WTC11 (cell line): ENCODE results near the gene LYSMD3. TPM values are rescaled to one million over a fixed set of nuclear protein-coding genes. Genes with fewer than 3 reads are reported as not detected.

Source experiments
- ATAC-seq: fragments of 200-7000 bp; cut with Tn5 transposase; 2 replicates; pipeline ENCODE4 v1.10.0; 2021; ENCODE audit warnings: mild to moderate bottlenecking, moderate library complexity
- CTCF ChIA-PET: fragments of 300-600 bp; sonication (Branson Sonifier 250); formaldehyde crosslinking; loops from one replicate; lab custom pipeline; 2021; ENCODE audit warnings: antibody characterized with exemption; lab: Charles Lee
- POLR2A ChIA-PET: fragments of 350-600 bp; sonication (Branson Sonifier 250); formaldehyde crosslinking; loops from one replicate; lab custom pipeline; 2021; ENCODE audit warnings: antibody characterized with exemption; lab: Charles Lee
- DNase-seq: peaks from one replicate; pipeline ENCODE4 v3.0.0; 2021; ENCODE audit warnings: low spot score
- H3K27ac Mint-ChIP-seq: 2 replicates; pipeline ENCODE4 v1.8.0; 2021; ENCODE audit warnings: mixed read lengths
- H3K27me3 Mint-ChIP-seq: 2 replicates; pipeline ENCODE4 v1.8.0; 2021; ENCODE audit warnings: low read depth, mild to moderate bottlenecking, moderate library complexity, mixed read lengths
- H3K36me3 Mint-ChIP-seq: 2 replicates; pipeline ENCODE4 v1.8.0; 2021; ENCODE audit warnings: mixed read lengths
- H3K4me1 Mint-ChIP-seq: 2 replicates; pipeline ENCODE4 v1.8.0; 2022; ENCODE audit warnings: mixed read lengths
- H3K4me3 Mint-ChIP-seq: 2 replicates; pipeline ENCODE4 v1.8.0; 2021; ENCODE audit warnings: mild to moderate bottlenecking, moderate library complexity, mixed read lengths
- H3K9me3 Mint-ChIP-seq: 2 replicates; pipeline ENCODE4 v1.8.0; 2021; ENCODE audit warnings: mixed read lengths
- AFF4 ChIP-seq: sonication (generic); formaldehyde crosslinking; IDR thresholded peaks from 2 replicates; pipeline ENCODE4 v1.8.1; 2023; ENCODE audit warnings: mild to moderate bottlenecking, missing genetic modification reagents, borderline replicate concordance
- CBFB ChIP-seq: sonication (generic); formaldehyde crosslinking; IDR thresholded peaks from 2 replicates; pipeline ENCODE4 v1.8.1; 2022; ENCODE audit warnings: mild to moderate bottlenecking, low read depth, missing genetic modification reagents
- CREB1 ChIP-seq: sonication (generic); formaldehyde crosslinking; IDR thresholded peaks from 2 replicates; pipeline ENCODE4 v1.8.0; 2023; ENCODE audit warnings: mild to moderate bottlenecking, missing genetic modification reagents
- E2F1 ChIP-seq: sonication (generic); formaldehyde crosslinking; IDR thresholded peaks from 2 replicates; pipeline ENCODE4 v1.8.0; 2022; ENCODE audit warnings: mild to moderate bottlenecking, missing genetic modification reagents
- E2F4 ChIP-seq: sonication (generic); formaldehyde crosslinking; IDR thresholded peaks from 2 replicates; pipeline ENCODE4 v1.8.1; 2022; ENCODE audit warnings: low read depth, mild to moderate bottlenecking, moderate library complexity, missing genetic modification reagents, borderline replicate concordance
- ERG ChIP-seq: fragments of 250-450 bp; sonication (Bioruptor Pico); IDR thresholded peaks from 2 replicates; pipeline ENCODE4 v1.8.0; 2021; ENCODE audit warnings: mild to moderate bottlenecking
- ESRRA ChIP-seq: sonication (generic); formaldehyde crosslinking; IDR thresholded peaks from 2 replicates; pipeline ENCODE4 v1.8.1; 2022; ENCODE audit warnings: mild to moderate bottlenecking, missing genetic modification reagents, borderline replicate concordance
- FOXP4 ChIP-seq: sonication (generic); formaldehyde crosslinking; IDR thresholded peaks from 2 replicates; pipeline ENCODE4 v1.8.0; 2022; ENCODE audit warnings: mild to moderate bottlenecking, missing genetic modification reagents
- GTF2I ChIP-seq: fragments of 250-450 bp; sonication (Bioruptor Pico); conservative IDR thresholded peaks from 2 replicates; pipeline ENCODE4 v1.4.0; 2021; ENCODE audit warnings: mild to moderate bottlenecking
- HMGA2 ChIP-seq: fragments of 250-450 bp; sonication (Bioruptor Pico); IDR thresholded peaks from 2 replicates; pipeline ENCODE4 v1.4.0; 2021; ENCODE audit warnings: mild to moderate bottlenecking, moderate library complexity
- HMGXB4 ChIP-seq: sonication (generic); formaldehyde crosslinking; IDR thresholded peaks from 2 replicates; pipeline ENCODE4 v1.8.1; 2023; ENCODE audit warnings: mild to moderate bottlenecking, moderate library complexity, missing genetic modification reagents
- MXD4 ChIP-seq: fragments of 250-450 bp; sonication (Bioruptor Pico); IDR thresholded peaks from 2 replicates; pipeline ENCODE4 v1.8.0; 2021; ENCODE audit warnings: mild to moderate bottlenecking, moderate library complexity, borderline replicate concordance
- NFYB ChIP-seq: sonication (generic); formaldehyde crosslinking; conservative IDR thresholded peaks from 2 replicates; pipeline ENCODE4 v1.8.0; 2022; ENCODE audit warnings: low read depth, missing genetic modification reagents
- NR3C1 ChIP-seq: sonication (generic); formaldehyde crosslinking; conservative IDR thresholded peaks from 2 replicates; pipeline ENCODE4 v1.8.1; 2023; ENCODE audit warnings: low read depth, mild to moderate bottlenecking, missing genetic modification reagents
- SMAD3 ChIP-seq: sonication (generic); formaldehyde crosslinking; IDR thresholded peaks from 2 replicates; pipeline ENCODE4 v1.8.0; 2022; ENCODE audit warnings: missing genetic modification reagents, mild to moderate bottlenecking, borderline replicate concordance
- SMAD4 ChIP-seq: sonication (generic); formaldehyde crosslinking; IDR thresholded peaks from 2 replicates; pipeline ENCODE4 v1.8.0; 2022; ENCODE audit warnings: mild to moderate bottlenecking, missing genetic modification reagents
- STAT6 ChIP-seq: sonication (generic); formaldehyde crosslinking; conservative IDR thresholded peaks from 2 replicates; pipeline ENCODE4 v1.8.1; 2023; ENCODE audit warnings: mild to moderate bottlenecking, low read depth, missing genetic modification reagents, moderate library complexity
- ZBTB21 ChIP-seq: sonication (generic); formaldehyde crosslinking; IDR thresholded peaks from 2 replicates; pipeline ENCODE4 v1.8.1; 2023; ENCODE audit warnings: mild to moderate bottlenecking, missing genetic modification reagents, borderline replicate concordance
- ZNF121 ChIP-seq: sonication (generic); formaldehyde crosslinking; IDR thresholded peaks from 2 replicates; pipeline ENCODE4 v1.8.0; 2023; ENCODE audit warnings: missing genetic modification reagents
- ZNF232 ChIP-seq: sonication (generic); formaldehyde crosslinking; IDR thresholded peaks from 2 replicates; pipeline ENCODE4 v1.8.0; 2022; ENCODE audit warnings: mild to moderate bottlenecking, missing genetic modification reagents
- ZNF317 ChIP-seq: sonication (generic); formaldehyde crosslinking; IDR thresholded peaks from 2 replicates; pipeline ENCODE4 v1.8.1; 2023; ENCODE audit warnings: low read depth, mild to moderate bottlenecking, moderate library complexity, missing genetic modification reagents, borderline replicate concordance
- total RNA-seq: library from RNA; stranded (reverse); gene quantifications from 3 replicates; pipeline ENCODE4 v1.2.3, GENCODE V29; 2021

Gene LYSMD3
- total RNA-seq, 1 experiment from 2014 or later: 15.8 TPM

GRCh38 chr5:90558344-90559192 lies 29.2 kb upstream of the LYSMD3 start, which contains the start of gene ADGRV1 (continued):
- TF ChIP-seq HMGXB4 (CRISPR knock-in tag): peak; percentile 91
- TF ChIP-seq ESRRA (CRISPR knock-in tag): peak; percentile 53; the same call in 1 of the 2 replicates
- TF ChIP-seq E2F4 (CRISPR knock-in tag): peak; percentile 35; the same call in 1 of the 2 replicates
- TF ChIP-seq ZNF232: peak; percentile 91; the same call in 1 of the 2 replicates
- 0 out of 2 replicates have a peak, but pooled peaks have one; percentile 11 for TF ChIP-seq ZNF317
- TF ChIP-seq ZBTB21: peak; percentile 78; the same call in 1 of the 2 replicates
- TF ChIP-seq GTF2I (CRISPR knock-in tag): no peak
- TF ChIP-seq FOXP4 (CRISPR knock-in tag): peak; percentile 68; the same call in 1 of the 2 replicates
- TF ChIP-seq HMGA2 (CRISPR knock-in tag): no peak
- peak; percentile 60; the same call in 1 of the 2 replicates for TF ChIP-seq E2F1
- TF ChIP-seq CREB1 (CRISPR knock-in tag): 0 out of 2 replicates have a peak, but pooled peaks have one; percentile 34
- TF ChIP-seq CBFB (CRISPR knock-in tag): peak; percentile 97
- no peak for TF ChIP-seq MXD4

GRCh38 chr5:90557871-90558270 lies 28.5 kb upstream of the LYSMD3 start:
- H3K4me1 Mint-ChIP-seq: peaks cover 72% of the 10 kb centered on the region
- peak overlapping the region; percentile 92 for H3K4me3 Mint-ChIP-seq
- POLR2A ChIA-PET: interaction anchor here (0.9 kb wide), 1 partner anchor 83 kb away, joined by 3 read pairs; the partner anchor contains the start of genes MBLAC2 and POLR3G
- DNase-seq (no peak), ATAC-seq (no peak)
- peak overlapping the region; percentile 97 for H3K27ac Mint-ChIP-seq
- H3K36me3 Mint-ChIP-seq: no peaks in the 10 kb centered on the region
- CTCF ChIA-PET: no interaction called here
- no peaks in the 10 kb centered on the region for H3K27me3 Mint-ChIP-seq
- H3K9me3 Mint-ChIP-seq: no peaks in the 10 kb centered on the region
- TF ChIP-seq SMAD3 (CRISPR knock-in tag) (no peak), NR3C1 (CRISPR knock-in tag) (no peak), HMGA2 (CRISPR knock-in tag) (no peak), GTF2I (CRISPR knock-in tag) (no peak), NFYB (CRISPR knock-in tag) (no peak), STAT6 (CRISPR knock-in tag) (no peak), AFF4 (no peak), ZBTB21 (no peak), SMAD4 (CRISPR knock-in tag) (no peak), ZNF121 (CRISPR knock-in tag) (no peak), ERG (CRISPR knock-in tag) (no peak)
